ENCODE data around the gene OBSCN. TPM values are rescaled to one million over a fixed set of nuclear protein-coding genes. Genes with fewer than 3 reads are reported as not detected.
A peak's percentile ranks its signal among the peaks of the same experiment; 100 is the strongest.

The OBSCN gene
- total RNA-seq, 1 experiment from 2014 or later: 29.1 TPM

- Histone ChIP-seq H3K9ac (ENCODE audit: low read length) (no peak overlapping the region), H3K27me3 (ENCODE audit: low read length) (no peaks in the 10 kb centered on the region), H3K9me3 (ENCODE audit: low read length) (no peaks in the 10 kb centered on the region), H3K4me1 (ENCODE audit: insufficient read depth, low read length) (no peaks in the 10 kb centered on the region), H3K27ac (ENCODE audit: low read length) (no peak overlapping the region), H3K9me2 (replicated peaks; ENCODE audit: low read length) (no peaks in the 10 kb centered on the region), H3K4me2 (ENCODE audit: low read length) (no peak overlapping the region), H4K20me1 (ENCODE audit: low read length) (no peaks in the 10 kb centered on the region), H3K79me2 (ENCODE audit: low read length) (no peaks in the 10 kb centered on the region), H2AFZ (ENCODE audit: low read length) (no peak overlapping the region), H3F3A (ENCODE audit: low read length, unreplicated experiment) (no peaks in the 10 kb centered on the region), H3K4me3 (ENCODE audit: low read length) (no peak overlapping the region), H3K36me3 (ENCODE audit: low read depth, low read length) (no peaks in the 10 kb centered on the region)
- DNase-seq: peak; percentile 44
- intact Hi-C loops (cut with micrococcal nuclease): no loop called here
- ChIA-PET CTCF (interaction anchor here (0.6 kb wide), 1 partner anchor 19 kb away, joined by 7 read pairs; no protein-coding TSS in a partner anchor), POLR2A (ENCODE audit: unreplicated experiment) (interaction anchor here (0.6 kb wide), 1 partner anchor 727 kb away, joined by 4 read pairs; no protein-coding TSS in a partner anchor)
- TF ChIP-seq CTCF (conservative IDR thresholded peaks at IDR 0.05; ENCODE audit: low read depth, low read length) (no peak), EZH2 (IDR thresholded peaks at IDR 0.05; ENCODE audit: low read length, unreplicated experiment) (no peak), EZH2phosphoT487 (IDR thresholded peaks at IDR 0.05; ENCODE audit: borderline replicate concordance, low read length) (no peak)
- BruUV-seq (replicated peaks): no TSS peak
- peak; percentile 50 for ATAC-seq
These were observed 62.2 kb downstream of the OBSCN start for GRCh38 chr1:228270032-228270431.

DNA sequence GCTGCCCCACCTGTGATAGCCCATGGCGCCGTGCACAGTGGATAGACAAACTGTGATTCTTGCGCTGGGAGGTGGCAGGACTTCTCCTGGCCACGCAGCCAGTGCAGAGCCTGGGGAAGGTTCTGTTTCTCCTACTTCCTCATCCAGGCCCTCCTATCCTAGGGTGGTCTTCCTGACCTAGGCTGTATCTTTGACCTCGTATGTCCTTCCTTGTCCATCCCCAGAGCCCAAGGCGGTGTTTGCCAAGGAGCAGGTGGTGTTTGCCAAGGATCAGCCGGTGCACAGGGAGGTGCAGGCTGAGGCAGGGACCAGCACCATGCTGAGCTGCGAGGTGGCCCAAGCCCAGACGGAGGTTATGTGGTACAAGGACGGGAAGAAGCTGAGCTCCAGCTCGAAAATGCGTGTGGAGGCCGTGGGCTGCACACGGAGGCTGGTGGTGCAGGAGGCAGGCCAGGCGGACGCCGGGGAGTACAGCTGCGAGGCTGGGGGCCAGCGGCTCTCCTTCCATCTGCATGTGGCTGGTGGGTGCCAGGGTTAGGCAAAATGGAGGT lies 63.9 kb downstream of the OBSCN start:
- H3K36me3 ChIP-seq (ENCODE audit: low read depth, low read length): no peaks in the 10 kb centered on the region
- CTCF ChIA-PET: no interaction called here
- H3K27ac ChIP-seq (ENCODE audit: low read length): no peak overlapping the region
- POLR2A ChIA-PET (ENCODE audit: unreplicated experiment): no interaction called here
- H3K27me3 ChIP-seq (ENCODE audit: low read length): no peaks in the 10 kb centered on the region
- no peak overlapping the region for H3K9ac ChIP-seq (ENCODE audit: low read length)
- H2AFZ ChIP-seq (ENCODE audit: low read length): no peak overlapping the region
- no peaks in the 10 kb centered on the region for H3F3A ChIP-seq (ENCODE audit: low read length, unreplicated experiment)
- TF ChIP-seq EZH2phosphoT487 (IDR thresholded peaks at IDR 0.05; ENCODE audit: borderline replicate concordance, low read length) (no peak), CTCF (conservative IDR thresholded peaks at IDR 0.05; ENCODE audit: low read depth, low read length) (no peak), EZH2 (IDR thresholded peaks at IDR 0.05; ENCODE audit: low read length, unreplicated experiment) (no peak)
- BruUV-seq (replicated peaks): no TSS peak
- no peak overlapping the region for H3K4me3 ChIP-seq (ENCODE audit: low read length)
- H3K4me1 ChIP-seq (ENCODE audit: insufficient read depth, low read length): peaks cover 4% of the 10 kb centered on the region; the same call in 1 of the 2 replicates
- no peaks in the 10 kb centered on the region for H3K79me2 ChIP-seq (ENCODE audit: low read length)
- intact Hi-C loops (cut with micrococcal nuclease): no loop called here
- H3K9me2 ChIP-seq (replicated peaks; ENCODE audit: low read length): no peaks in the 10 kb centered on the region
- no peaks in the 10 kb centered on the region for H3K9me3 ChIP-seq (ENCODE audit: low read length)
- ATAC-seq: no peak
- no peak for DNase-seq
- no peak overlapping the region for H3K4me2 ChIP-seq (ENCODE audit: low read length)
- H4K20me1 ChIP-seq (ENCODE audit: low read length): no peaks in the 10 kb centered on the region

- Histone ChIP-seq H3K4me1 (ENCODE audit: insufficient read depth, low read length) (peaks cover 4% of the 10 kb centered on the region; the same call in 1 of the 2 replicates), H3K36me3 (ENCODE audit: low read depth, low read length) (no peaks in the 10 kb centered on the region), H3K4me3 (ENCODE audit: low read length) (no peak overlapping the region), H3K4me2 (ENCODE audit: low read length) (no peak overlapping the region), H3K27me3 (ENCODE audit: low read length) (no peaks in the 10 kb centered on the region), H3F3A (ENCODE audit: low read length, unreplicated experiment) (no peaks in the 10 kb centered on the region), H3K9ac (ENCODE audit: low read length) (no peak overlapping the region), H3K79me2 (ENCODE audit: low read length) (no peaks in the 10 kb centered on the region), H2AFZ (ENCODE audit: low read length) (no peak overlapping the region), H3K9me2 (replicated peaks; ENCODE audit: low read length) (no peaks in the 10 kb centered on the region), H3K9me3 (ENCODE audit: low read length) (no peaks in the 10 kb centered on the region), H3K27ac (ENCODE audit: low read length) (no peak overlapping the region), H4K20me1 (ENCODE audit: low read length) (no peaks in the 10 kb centered on the region)
- no TSS peak for BruUV-seq (replicated peaks)
- DNase-seq: no peak
- intact Hi-C loops (cut with micrococcal nuclease): no loop called here
- POLR2A ChIA-PET (ENCODE audit: unreplicated experiment): no interaction called here
- no peak for TF ChIP-seq CTCF (conservative IDR thresholded peaks at IDR 0.05; ENCODE audit: low read depth, low read length)
- no peak for TF ChIP-seq EZH2phosphoT487 (IDR thresholded peaks at IDR 0.05; ENCODE audit: borderline replicate concordance, low read length)
- TF ChIP-seq EZH2 (IDR thresholded peaks at IDR 0.05; ENCODE audit: low read length, unreplicated experiment): no peak
- CTCF ChIA-PET: no interaction called here
- no peak for ATAC-seq
These were observed 64.5 kb downstream of the OBSCN start for GRCh38 chr1:228272331-228272791.

All from PC-3 (cell line).